RKO (cell line): ENCODE data around the gene DISC1.
"Not testable (repeated sequence)": the region's sequence is repeated elsewhere in the genome, so short reads cannot be mapped to it uniquely, and the experiment has no call there.

Experiments used
- DNase-seq: peaks from one replicate; pipeline ENCODE4 v3.0.0-alpha.2; 2016; ENCODE audit warnings: low spot score

The DISC1 gene

DNA sequence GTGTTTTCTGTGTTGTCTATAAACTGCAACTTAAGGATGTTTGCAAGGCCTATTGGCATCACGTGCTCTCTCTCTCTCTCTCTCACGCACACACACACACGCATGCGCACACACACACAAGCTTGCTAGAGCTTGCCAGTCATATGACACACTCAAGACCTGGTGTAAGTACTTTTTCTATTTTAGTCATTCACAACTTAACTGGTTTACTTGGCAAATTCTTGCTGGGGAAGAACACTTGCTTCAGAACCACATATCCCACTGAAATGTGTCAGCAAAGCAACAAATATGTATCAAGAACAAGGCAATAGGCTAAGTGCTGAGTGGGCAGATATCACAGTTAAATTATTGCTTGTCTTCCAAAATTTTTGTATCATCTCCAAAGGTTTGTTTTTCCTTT is 107.8 kb downstream of the DISC1 start:
- DNase-seq, result no peak

DNA sequence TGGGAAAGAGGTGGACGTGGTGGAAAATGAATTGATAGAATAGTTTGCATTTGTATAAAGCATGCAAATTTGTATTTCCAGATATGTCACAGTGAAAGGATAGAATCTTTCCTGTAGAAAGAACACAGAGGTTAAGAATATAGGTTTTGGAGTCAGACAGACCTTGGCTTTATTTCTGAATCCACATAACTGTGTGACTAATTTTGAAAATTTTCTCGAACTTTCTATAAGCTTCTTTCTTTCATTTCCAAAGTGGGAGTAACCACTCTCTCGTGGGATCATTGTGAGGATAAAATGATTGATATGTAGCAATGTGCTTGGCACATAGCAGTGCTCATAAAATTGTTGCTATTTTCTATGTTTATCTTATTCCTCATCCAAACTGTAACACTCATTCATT is 108.8 kb downstream of the DISC1 start:
- DNase-seq, result no peak

DNA sequence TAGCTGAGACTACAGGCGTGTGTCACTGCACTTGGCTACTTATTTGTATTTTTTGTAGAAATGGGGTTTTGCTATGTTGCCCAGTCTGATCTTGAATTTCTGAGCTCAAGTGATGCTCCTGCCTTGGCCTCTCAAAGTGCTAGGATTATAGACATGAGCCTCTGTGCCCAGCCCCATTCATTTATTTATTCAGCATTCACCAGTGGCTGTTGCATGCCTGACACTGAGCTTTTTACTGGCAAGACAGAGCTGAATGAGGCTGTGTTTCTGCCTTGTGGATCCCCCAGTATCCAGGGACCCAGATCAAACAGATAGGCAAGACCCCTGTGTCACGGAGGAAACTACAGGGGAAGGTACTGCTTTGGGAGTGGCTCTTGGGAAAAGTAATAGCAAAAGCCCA is 109.4 kb downstream of the DISC1 start:
- DNase-seq, result no peak

DNA sequence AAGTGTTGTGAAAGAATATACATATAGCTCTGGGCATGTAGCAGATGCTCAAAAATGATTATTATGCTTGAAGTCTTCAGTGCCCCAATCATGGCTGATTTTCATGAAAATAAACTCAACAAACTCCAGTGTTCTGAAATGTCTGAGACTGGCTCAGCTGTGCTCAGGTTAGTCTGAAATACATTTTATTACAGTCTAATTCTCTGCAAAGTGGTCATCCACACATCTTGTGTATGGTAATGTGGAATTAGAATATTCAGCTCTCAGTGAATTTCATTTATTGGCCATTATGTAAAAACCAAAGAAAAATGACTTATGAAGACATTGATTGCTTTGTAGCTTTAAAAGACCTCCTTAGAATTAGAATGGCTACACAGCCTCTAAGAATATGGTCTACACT is 109.9 kb downstream of the DISC1 start:
- no peak for DNase-seq

DNA sequence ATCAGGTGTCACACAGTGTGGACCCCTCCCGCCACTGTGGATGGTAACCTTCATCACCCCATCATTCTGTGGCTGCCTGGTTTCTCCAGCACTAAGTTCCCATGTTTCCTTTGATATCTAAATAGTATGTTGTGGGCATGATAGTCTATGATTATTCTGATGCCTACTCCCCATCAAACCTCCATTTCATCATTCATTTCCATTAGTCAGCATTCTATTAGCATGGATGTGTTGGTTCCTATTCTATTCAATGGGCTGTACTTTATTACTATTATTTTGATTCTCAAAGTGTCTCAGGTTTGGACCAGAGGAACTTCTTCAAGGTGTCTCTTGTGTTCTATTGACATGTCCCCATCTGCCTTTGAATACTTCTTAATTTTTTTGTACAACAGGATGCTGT is 112.0 kb downstream of the DISC1 start:
- no peak for DNase-seq

DNA sequence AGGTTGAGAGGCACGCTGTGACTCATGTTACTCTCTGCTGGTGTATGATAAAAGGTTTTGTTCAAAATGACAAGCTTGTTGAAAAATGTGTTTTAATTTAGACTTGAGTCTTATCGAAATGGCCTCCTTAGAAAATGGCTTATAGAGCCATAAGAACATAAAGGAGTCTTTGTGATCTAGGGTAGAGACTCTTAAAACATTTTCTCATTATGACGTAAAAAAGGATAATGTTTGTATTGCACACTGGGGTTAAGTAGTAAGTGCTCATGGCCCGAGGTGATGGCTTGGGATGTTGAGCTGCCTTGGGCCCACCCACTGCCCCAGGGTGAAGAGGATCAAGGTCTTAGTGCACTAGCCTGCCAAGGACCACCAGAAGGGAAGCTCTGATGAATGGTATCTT is 117.4 kb downstream of the DISC1 start:
- DNase-seq, result no peak

DNA sequence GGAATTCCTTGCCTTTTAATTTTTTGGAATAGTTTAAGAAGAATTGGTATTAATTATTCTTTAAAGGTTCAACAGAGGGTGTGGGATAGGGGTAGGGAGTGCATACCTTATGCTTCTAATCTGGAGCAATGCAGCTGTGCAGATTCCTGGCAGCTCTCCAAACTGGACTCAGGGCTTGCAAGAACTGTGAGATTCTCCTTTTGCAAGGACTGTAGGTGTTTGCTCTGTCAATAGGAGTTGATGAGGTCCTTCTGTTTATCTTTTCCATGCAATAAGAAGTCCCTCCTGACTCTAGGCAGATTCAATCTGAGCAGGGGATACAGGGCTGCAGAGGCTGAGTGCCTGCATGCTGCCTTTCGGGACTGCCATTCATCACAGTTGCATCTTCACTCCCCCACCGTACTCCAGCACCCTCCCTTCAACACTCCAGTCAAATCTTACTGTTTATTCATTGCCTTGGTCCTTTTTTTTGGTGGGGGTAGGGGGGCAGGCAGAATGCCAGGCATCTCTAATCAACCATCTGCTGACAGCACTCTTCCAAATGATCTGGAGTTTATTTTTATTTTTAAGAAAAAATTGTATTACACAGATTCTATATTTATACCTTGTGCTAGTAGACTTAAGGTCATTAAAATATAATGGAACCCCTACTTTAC is 122.3 kb downstream of the DISC1 start:
- DNase-seq, result no peak

DNA sequence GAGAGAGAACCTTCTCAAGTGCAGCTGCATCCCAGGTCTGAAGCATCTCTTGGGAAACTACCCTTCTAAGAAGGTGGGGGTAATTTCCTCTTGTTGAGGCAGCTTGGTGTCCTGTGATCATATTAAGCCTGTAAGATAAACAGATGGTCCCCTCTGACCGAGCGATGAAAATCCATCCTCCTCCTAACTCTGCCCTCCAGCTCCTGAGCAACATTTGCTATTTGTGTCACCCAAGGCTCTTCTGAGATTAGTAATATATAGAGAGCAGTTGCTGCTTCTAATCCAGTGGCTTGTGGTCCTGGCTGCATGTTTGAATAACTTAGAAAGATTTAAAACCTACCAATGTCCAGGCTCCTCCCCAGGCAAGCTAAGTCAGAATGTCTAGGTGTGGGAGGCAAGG is 123.7 kb downstream of the DISC1 start:
- no peak for DNase-seq

DNA sequence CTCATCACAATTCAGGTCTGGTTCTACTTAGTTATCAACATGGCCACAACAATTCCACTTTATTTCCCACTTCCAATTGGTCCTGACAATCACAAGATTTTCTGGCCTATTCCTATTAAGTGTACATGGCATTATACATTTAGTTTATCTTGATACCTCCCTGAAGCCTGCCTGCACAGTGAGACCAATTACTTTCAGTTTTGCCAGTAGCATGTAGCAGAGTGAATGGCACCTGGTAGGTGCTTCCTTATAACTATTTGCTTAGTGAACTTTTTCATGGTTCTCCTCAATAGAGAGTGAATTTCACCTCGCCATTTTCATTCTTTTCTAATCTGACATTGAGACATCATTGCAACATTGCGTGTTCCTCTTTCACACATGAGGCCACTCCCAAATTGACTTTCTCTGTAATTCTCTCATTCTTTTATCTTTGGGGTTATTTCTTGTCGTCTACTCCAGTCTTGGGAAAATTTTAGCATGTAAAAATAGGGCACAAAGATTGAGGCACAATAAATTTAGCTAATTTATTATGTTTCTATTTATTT is 124.3 kb downstream of the DISC1 start:
- DNase-seq, result no peak

DNA sequence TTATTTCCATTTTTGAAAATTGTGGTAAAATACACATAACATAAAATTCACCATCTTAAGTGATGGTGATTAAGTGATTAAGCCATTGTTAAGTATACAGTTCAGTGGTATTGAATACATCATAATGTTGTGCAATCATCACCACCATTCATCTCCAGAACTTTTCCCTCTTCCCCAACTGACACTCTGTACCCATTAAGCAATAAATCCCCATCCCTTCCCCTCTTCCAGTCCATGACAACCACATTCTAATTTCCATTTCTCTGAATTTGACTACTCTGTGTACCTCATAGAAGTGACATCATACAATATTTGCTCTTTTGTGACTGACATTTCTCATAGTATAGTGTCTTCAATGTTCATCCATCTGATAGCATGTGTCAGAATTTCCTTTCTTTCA is 124.8 kb downstream of the DISC1 start:
- DNase-seq, result no peak

DNA sequence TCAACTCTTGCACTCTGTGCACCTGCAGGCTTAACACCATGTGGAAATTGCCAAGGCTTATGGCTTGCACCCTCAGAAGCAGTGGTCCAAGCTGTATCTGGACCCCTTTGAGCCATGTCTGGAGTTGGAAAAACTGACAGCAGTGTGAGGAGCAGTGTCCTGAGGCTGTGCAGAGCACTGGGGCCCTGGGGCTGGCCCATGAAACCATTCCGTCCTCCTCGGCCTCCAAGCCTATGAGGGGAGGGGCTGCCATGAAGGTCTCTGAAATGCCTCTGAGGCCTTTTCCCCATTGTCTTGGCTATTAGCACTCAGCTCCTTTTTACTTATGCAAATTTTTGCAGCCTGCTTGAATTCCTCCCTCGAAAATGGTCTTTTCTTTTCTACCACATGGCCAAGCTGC is 126.7 kb downstream of the DISC1 start:
- DNase-seq, result no peak

DNA sequence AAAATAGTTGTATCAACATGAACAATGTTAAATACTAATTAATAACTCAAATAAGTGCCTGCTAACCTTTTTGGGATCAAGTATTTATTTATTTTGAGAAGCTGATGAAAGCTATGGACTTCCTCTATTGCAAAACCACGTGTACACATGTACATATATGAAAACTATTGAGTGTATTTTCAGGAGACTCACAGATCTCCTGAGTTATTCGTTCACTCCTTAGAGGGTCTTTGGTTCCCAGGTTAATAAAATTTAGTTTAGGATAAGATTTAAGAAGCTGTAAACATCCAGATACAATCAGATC is 130.5 kb downstream of the DISC1 start:
- peak; percentile 5 for DNase-seq

DNA sequence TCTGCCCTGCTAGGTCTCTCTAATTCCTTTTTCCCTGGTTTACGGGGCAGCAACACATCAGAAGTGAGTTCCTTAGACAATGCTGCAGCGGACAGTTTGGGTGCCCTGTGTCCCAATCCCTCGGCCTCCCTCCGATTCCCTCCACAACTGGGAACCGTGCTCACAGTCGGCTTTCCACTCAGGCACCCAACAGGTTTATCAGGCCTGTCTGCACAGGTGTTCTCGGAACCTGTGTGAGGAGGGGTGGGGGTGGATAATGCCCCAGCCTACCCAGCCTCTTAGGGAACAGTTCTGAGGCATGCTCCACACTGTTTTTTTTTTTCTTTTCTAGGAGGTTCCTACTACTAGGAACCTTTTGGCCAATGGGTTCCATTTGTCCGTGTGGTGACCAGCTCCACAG is 131.2 kb downstream of the DISC1 start:
- no peak for DNase-seq

DNA sequence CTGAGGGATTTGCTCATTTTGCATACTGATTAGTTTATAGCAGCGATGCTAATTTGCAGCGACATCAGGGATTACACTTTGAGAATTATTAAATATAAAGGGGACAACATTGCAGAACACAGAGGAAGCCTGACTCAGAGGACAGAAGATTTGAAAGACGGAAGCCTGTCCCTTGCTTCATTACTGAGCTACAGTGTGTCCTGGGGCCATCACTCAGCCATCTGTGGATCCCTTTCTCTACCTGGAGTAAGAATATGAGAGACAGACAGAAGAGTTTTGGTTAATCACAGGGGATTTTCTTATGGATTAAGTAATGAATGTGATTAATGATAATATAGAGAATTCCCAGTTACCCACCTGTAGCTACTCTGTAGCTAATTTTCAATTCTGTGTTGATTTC is 134.7 kb downstream of the DISC1 start:
- DNase-seq, result no peak

DNA sequence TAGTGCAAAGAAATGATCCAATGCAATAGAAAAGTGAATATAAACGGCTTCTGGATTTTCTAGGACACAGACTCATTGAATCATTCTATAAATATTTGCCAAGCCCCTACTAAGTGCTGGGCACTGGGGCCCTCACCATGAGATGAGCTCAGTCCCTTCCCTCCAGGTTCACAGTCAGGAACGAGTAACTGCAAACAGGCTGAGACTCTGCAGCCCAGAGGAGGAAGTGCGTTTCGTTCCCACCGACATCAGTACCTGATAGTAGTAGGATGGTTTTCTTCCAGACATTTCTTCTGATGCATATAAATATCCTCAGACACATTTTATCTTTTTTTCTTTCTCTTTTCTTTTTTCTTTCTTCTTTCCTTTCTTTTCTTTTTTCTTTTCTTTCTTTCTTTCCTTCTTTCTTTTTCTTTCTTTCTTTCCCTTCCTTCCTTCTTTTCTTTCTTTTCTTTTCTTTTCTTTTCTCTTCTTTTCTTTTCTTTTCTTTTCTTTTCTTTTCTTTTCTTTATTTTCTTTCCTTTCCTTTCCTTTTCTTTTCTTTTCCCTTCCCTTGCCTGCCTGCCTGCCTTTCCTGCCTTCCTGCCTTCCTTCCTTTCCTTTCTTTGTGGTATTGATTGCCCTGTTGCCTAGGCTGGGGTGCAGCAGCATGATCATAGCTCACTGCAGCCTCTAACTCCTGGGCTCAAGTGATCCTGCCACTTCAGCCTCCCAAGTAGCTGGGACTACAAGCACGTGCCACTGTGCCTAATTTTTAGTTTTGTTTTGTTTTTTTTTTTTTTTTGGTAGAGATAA is 135.4 kb downstream of the DISC1 start:
- no peak for DNase-seq

DNA sequence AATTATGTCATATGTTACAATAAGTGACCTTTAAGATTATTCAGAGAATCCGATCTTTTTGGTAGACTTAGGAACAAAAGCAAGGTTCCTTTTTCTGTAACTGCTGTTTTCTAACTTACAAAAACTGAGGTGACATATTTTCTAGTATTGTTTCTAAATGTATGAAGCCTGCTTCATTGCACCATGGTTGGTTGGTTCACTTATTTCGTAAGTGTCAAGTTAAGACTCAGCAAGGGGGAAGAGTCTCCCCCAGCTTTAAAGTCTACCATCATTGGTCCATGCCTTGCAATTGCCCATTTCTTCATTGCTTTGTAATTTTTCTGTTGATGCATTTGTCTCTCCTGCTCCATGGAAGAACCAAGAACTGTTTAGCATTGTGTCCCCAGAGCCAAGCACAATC is 136.9 kb downstream of the DISC1 start:
- DNase-seq, result no peak

DNA sequence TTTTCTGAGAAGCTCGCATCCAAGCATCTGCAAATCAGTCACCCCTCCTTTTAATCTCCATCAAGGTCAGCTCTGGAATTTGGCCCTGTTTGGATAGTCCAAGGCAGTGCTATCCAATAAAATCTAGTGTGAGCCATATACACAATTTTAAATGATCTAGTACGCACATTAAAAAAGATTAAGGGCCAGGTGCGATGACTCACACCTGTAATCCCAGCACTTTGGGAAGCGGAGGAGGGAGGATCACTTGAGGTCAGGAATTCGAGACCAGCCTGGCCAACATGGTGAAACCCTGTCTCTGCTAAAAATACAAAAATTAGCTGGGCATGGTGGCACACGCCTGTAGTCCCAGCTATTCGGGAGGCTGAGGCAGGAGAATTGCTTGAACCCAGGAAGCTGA is 139.2 kb downstream of the DISC1 start:
- DNase-seq, result not testable (repeated sequence)

DNA sequence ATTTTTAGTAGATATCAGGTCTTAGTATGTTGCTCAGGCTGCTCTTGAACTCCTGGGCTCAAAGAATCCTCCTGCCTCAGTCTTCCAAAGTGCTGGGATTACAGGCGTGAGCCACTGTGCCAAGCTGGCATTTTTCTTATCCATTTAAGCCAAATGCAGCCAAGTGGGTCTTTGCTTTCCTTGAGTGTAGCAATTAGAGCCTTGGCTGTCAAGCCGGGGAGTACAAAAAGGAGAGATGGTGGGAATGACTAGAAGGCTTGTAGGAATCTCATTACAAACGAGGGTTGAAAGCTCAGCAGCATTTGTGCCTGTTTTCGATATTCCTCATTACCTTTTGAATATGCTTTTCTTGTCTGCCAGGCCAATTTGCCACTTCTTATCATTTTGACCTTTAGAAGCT is 140.9 kb downstream of the DISC1 start:
- DNase-seq, result no peak

DNA sequence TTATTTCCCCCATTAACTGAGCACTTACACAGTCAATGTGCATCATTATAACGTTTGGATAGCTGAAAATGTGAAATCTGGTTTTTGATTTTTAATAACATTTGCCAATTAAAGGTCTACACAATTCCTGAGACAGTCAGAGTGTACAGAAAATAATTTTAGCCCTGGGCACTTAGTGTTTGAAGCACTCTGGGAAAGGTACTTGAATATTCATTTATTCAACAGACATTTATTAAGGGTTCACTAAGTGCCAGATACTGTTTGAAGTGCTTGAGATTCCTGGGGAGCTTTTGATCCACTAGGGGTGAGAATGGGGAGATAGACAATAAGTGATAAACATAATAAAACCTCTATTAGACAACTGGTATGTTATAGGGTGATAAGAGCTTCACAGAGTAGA is 141.8 kb downstream of the DISC1 start:
- DNase-seq, result no peak

DNA sequence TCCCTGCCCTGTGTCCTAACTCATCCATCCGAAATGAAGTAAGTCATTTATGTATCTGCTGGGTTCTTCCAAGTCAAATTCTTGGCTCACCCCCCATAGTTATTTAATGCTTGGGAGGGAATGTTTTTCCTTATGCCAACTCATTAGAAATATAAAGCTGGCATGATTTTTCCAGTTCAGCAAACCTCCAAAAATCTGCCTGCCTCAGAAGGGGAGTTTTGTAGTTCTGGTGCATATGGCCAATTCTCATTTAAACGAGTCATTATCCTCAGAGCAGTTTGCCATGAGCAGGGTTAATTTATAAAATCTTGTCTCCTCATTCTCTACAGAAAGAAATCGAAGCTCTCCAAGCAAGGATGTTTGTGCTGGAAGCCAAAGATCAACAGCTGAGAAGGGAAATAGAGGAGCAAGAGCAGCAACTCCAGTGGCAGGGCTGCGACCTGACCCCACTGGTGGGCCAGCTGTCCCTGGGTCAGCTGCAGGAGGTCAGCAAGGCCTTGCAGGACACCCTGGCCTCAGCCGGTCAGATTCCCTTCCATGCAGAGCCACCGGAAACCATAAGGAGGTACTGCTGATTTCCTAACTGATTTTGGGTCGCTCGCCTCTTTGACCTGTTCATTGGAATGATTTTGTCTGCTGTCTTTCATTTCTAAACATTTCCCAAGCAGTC is 144.1 kb downstream of the DISC1 start:
- DNase-seq, result no peak

DNA sequence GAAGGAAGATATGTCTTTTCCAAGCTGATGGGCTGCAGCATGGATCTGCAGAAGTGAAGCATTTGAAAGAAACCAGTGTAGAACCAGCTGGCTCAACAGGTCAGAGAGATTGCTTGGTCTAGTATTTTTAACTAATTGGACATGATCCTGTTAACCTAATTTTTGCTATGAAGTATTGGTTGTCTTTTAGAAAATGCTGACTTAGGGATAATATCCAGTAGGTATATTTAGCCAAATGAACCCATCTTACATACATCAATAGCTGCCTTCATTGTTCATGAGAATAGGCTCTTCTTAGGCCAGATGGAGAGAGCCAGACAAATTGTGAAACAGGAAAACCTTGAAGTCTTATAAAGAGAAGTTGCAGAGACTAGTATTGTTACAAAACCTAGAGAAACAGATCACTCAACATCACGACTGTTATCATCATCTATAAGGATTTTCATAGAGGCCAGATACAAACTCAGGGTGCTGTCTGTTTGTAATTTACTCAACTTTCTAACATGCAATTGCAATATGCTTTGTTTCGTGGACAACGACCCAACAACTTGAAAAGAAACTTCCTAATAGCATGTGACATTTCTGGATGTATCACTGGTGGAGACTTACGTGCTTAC is 148.2 kb downstream of the DISC1 start:
- no peak for DNase-seq

DNA sequence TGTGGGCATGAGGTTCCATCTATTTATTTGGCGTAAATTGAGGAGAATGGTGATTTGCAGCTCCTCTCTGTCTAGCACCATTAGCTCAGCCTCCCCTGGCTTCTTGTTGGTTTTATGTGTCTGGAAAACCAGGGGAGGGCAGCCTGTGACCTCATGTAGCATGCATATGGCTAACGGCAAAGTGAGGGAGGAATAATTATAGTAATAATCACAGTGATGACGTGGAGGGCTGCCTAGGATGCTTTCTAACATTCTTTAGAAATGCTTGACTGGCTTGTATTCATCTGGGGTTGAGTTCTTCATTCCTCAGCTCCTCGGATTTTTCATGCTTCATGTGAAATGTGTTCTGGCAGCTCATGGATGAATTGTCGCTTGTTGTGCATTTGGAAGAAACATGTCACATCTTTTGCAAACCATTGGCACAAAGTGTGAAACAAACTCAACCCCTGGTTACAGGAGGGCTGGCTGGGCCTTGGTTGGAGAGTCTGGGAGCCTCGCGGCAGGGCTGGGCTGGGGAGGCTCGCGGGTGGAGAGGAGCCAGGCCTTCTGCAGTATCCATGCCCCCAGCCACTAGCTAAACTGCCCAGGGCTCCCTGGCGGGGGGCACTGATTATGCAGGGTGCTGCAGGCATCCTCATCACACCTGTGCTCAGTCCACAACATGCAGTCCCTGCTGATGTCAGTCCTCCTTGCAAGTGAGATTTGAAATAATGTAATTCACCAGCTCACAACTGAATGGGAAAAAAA is 149.6 kb downstream of the DISC1 start:
- no peak for DNase-seq
